SHP77 treated with DMSO at 0.1 percent for 48 hours (cell line): ENCODE results near the gene RUNX1.

Experiments used
- DNase-seq: peaks from one replicate; lab custom pipeline; 2025; lab: John Stamatoyannopoulos, UW

Gene RUNX1

GRCh38 chr21:34825101-34825500, 224.0 kb downstream of the RUNX1 start:
- no peak for DNase-seq

GRCh38 chr21:34824314-34824713, 224.8 kb downstream of the RUNX1 start:
- DNase-seq, result no peak

GRCh38 chr21:34822942-34823341, 226.2 kb downstream of the RUNX1 start:
- no peak for DNase-seq

GRCh38 chr21:34822168-34822567, 226.9 kb downstream of the RUNX1 start:
- DNase-seq, result no peak

GRCh38 chr21:34821717-34822116, 227.4 kb downstream of the RUNX1 start:
- DNase-seq, result no peak

- DNase-seq, result no peak
Measured at GRCh38 chr21:34820051-34820450, 229.1 kb downstream of the RUNX1 start.

- no peak for DNase-seq
Measured at GRCh38 chr21:34819357-34819999, 229.6 kb downstream of the RUNX1 start.

GRCh38 chr21:34818662-34819158, 230.4 kb downstream of the RUNX1 start:
- DNase-seq, result no peak

GRCh38 chr21:34817821-34818661, 231.1 kb downstream of the RUNX1 start:
- DNase-seq, result no peak

GRCh38 chr21:34815831-34816705, 233.0 kb downstream of the RUNX1 start:
- no peak for DNase-seq

- DNase-seq, result no peak
Measured at GRCh38 chr21:34814529-34814951, 234.6 kb downstream of the RUNX1 start.

GRCh38 chr21:34813266-34813894, 235.7 kb downstream of the RUNX1 start:
- no peak for DNase-seq

- DNase-seq, result peak; percentile 10
Measured at GRCh38 chr21:34812504-34813265, 236.4 kb downstream of the RUNX1 start.

GRCh38 chr21:34811368-34811767, 237.7 kb downstream of the RUNX1 start:
- no peak for DNase-seq

- DNase-seq, result no peak
Measured at GRCh38 chr21:34810786-34811185, 238.3 kb downstream of the RUNX1 start.

- DNase-seq, result no peak
Measured at GRCh38 chr21:34809822-34810221, 239.3 kb downstream of the RUNX1 start.

GRCh38 chr21:34808569-34809204, 240.4 kb downstream of the RUNX1 start:
- no peak for DNase-seq

GRCh38 chr21:34807881-34808568, 241.1 kb downstream of the RUNX1 start:
- DNase-seq, result no peak

GRCh38 chr21:34807146-34807880, 241.8 kb downstream of the RUNX1 start:
- DNase-seq, result no peak
